Panc1 (cell line): ENCODE data around the gene KCNQ2. TPM values are rescaled to one million over a fixed set of nuclear protein-coding genes. Genes with fewer than 3 reads are reported as not detected.

Experiments
- ATAC-seq: fragments of 200-7000 bp; cut with Tn5 transposase; 2 replicates; pipeline ENCODE4 v1.9.1; 2020; ENCODE audit warnings: mild to moderate bottlenecking, moderate library complexity
- BruUV-seq: library from RNA; stranded (reverse); fragments of 400-500 nt; replicated peaks from 2 replicates; lab custom pipeline; 2021; lab: Mats Ljungman, UMichigan
- CTCF ChIA-PET: fragments of 300-600 bp; sonication (Branson Sonifier 250); formaldehyde crosslinking; loops from one replicate; lab custom pipeline; 2022; ENCODE audit warnings: antibody characterized with exemption; lab: Charles Lee
- POLR2A ChIA-PET: fragments of 300-600 bp; sonication (Branson Sonifier 250); formaldehyde crosslinking; loops from one replicate; lab custom pipeline; 2022; ENCODE audit warnings: antibody characterized with exemption; lab: Charles Lee
- DNase-seq: peaks from one replicate; pipeline ENCODE4 v3.0.0-alpha.2; 2010; ENCODE audit warnings: low read depth, low spot score
- H3K27ac ChIP-seq: 2 replicates; pipeline ENCODE4 v1.5.1; 2011; ENCODE audit warnings: mild to moderate bottlenecking, low read length, inconsistent platforms
- H3K27me3 ChIP-seq: fragments of 200-500 bp; sonication (Bioruptor generic); 2 replicates; pipeline ENCODE4 v1.6.0; 2014; ENCODE audit warnings: low read length, inconsistent platforms; ENCODE audit not compliant: control insufficient read depth, insufficient read depth
- H3K36me3 ChIP-seq: fragments of 200-500 bp; sonication (Bioruptor generic); 2 replicates; pipeline ENCODE4 v1.5.1; 2014; ENCODE audit warnings: inconsistent platforms, mild to moderate bottlenecking, low read length, moderate library complexity; ENCODE audit not compliant: control insufficient read depth, insufficient read depth
- H3K4me1 ChIP-seq: 2 replicates; pipeline ENCODE4 v1.5.1; 2011; ENCODE audit warnings: inconsistent platforms, mild to moderate bottlenecking, low read length, moderate library complexity; ENCODE audit not compliant: control insufficient read depth, insufficient read depth
- H3K4me3 ChIP-seq, 2 experiments: 2 replicates each; pipeline ENCODE4 v1.5.1; 2011 to 2012; ENCODE audit warnings: low read depth in 2 of 2, low read length in 2 of 2, mild to moderate bottlenecking in 2 of 2, inconsistent platforms in 1 of 2, moderate library complexity in 1 of 2
- H3K9me3 ChIP-seq: fragments of 200-500 bp; sonication (Bioruptor generic); 2 replicates; pipeline ENCODE4 v1.5.1; 2014; ENCODE audit warnings: low read depth, mild to moderate bottlenecking, inconsistent platforms, low read length, moderate library complexity; ENCODE audit not compliant: control insufficient read depth, insufficient read depth
- POLR2AphosphoS5 ChIP-seq: IDR thresholded peaks from 2 replicates; pipeline ENCODE4 v1.6.1; 2012; ENCODE audit warnings: mild to moderate bottlenecking, low read depth, low read length, moderate library complexity
- SIN3A ChIP-seq: IDR thresholded peaks from 2 replicates; pipeline ENCODE4 v1.6.1; 2012; ENCODE audit warnings: low read depth, mild to moderate bottlenecking, low read length, moderate library complexity, borderline replicate concordance; ENCODE audit not compliant: insufficient read depth
- TCF7L2 ChIP-seq: IDR thresholded peaks from 2 replicates; pipeline ENCODE4 v1.6.1; 2011; ENCODE audit warnings: mild to moderate bottlenecking, low read depth, low read length, inconsistent platforms
- in situ Hi-C: cut with HindIII; loops from 2 replicates; pipeline ENCODE4 v1.10.0; 2016; ENCODE audit warnings: low sequenced_read_pairs, low pct_unique_long_range_greater_than_20kb
- intact Hi-C: fragments of 100-400 bp; cut with micrococcal nuclease; formaldehyde crosslinking; loops from one replicate; pipeline ENCODE4 v1.10.0; 2022; ENCODE audit not compliant: unreplicated experiment
- total RNA-seq: library from RNA; stranded (reverse); gene quantifications from one replicate; pipeline ENCODE4 v1.2.1, GENCODE V29; 2021; ENCODE audit not compliant: unreplicated experiment
- TF ChIP-seq, protein P1 (sequence below): fragments of 450-650 bp; IDR thresholded peaks from 2 replicates; pipeline ENCODE4 v1.5.1; 2017; ENCODE audit warnings: mild to moderate bottlenecking
- TF ChIP-seq, protein P2 (sequence below), 2 experiments: IDR thresholded peaks; 2 replicates each; pipeline ENCODE4 v1.6.1; 2011 to 2012; ENCODE audit warnings: low read depth in 2 of 2, control low read depth in 1 of 2, low read length in 1 of 2, mild to moderate bottlenecking in 1 of 2, moderate library complexity in 1 of 2; ENCODE audit not compliant: insufficient read depth in 1 of 2

The KCNQ2 gene
- total RNA-seq, 1 experiment from 2014 or later, result 19.4 TPM

DNA sequence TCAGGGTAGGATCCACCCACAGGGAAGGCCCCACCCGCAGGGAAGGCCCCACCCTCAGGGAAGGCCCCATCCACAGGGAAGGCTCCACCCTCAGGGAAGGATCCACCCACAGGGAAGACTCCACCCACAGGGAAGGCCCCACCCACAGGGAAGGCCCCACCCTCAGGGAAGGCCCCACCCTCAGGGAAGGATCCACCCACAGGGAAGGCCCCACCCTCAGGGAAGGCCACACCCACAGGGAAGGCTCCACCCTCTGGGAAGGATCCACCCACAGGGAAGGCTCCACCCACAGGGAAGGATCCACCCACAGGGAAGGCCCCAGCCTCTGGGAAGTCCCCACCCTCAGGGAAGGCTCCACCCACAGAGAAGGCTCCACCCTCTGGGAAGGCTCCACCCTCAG is 40.5 kb downstream of the KCNQ2 start:
- Histone ChIP-seq H3K4me1 (no peaks in the 10 kb centered on the region; the same call in 1 of the 2 replicates), H3K36me3 (no peaks in the 10 kb centered on the region), H3K27ac (no peak overlapping the region), H3K9me3 (no peaks in the 10 kb centered on the region), H3K27me3 (no peaks in the 10 kb centered on the region), H3K4me3 (no peak overlapping the region)
- CTCF ChIA-PET, result interaction anchor here (0.7 kb wide), 1 partner anchor 54 kb away, joined by 4 read pairs; no protein-coding TSS in a partner anchor
- DNase-seq (no peak), ATAC-seq (no peak)
- intact Hi-C loops (no loop called here), in situ Hi-C loops (no loop called here)
- no TSS peak for BruUV-seq
- POLR2A ChIA-PET, result no interaction called here
- no peak for TF ChIP-seq POLR2AphosphoS5
- TF ChIP-seq SIN3A, result no peak

DNA sequence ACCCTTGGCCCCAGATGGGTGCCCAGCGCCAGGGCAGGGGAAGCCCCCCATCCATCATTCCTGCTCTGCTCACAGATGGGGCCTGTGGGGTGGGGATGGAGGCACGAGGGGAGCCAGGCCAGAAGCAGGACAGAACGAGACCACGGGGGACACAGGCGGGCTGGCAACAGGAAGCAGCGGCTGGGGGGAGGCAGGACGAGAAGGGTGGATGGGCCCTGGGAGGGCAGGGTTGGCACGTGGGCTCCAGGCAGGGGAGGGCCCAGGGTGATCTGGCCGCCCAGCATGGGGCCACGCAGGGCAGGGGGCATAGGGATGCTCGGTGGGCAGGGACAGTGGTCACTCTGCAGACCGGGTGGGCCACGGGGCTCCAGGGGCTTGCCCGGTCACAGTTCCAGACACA is 41.6 kb downstream of the KCNQ2 start:
- Histone ChIP-seq H3K4me3 (no peak overlapping the region), H3K27me3 (no peaks in the 10 kb centered on the region), H3K9me3 (no peaks in the 10 kb centered on the region), H3K4me1 (no peaks in the 10 kb centered on the region; the same call in 1 of the 2 replicates), H3K27ac (no peak overlapping the region), H3K36me3 (no peaks in the 10 kb centered on the region)
- DNase-seq (no peak), ATAC-seq (no peak)
- no TSS peak for BruUV-seq
- in situ Hi-C loops (no loop called here), intact Hi-C loops (no loop called here)
- CTCF ChIA-PET, result no interaction called here
- POLR2A ChIA-PET, result no interaction called here
- TF ChIP-seq, protein P1, sequence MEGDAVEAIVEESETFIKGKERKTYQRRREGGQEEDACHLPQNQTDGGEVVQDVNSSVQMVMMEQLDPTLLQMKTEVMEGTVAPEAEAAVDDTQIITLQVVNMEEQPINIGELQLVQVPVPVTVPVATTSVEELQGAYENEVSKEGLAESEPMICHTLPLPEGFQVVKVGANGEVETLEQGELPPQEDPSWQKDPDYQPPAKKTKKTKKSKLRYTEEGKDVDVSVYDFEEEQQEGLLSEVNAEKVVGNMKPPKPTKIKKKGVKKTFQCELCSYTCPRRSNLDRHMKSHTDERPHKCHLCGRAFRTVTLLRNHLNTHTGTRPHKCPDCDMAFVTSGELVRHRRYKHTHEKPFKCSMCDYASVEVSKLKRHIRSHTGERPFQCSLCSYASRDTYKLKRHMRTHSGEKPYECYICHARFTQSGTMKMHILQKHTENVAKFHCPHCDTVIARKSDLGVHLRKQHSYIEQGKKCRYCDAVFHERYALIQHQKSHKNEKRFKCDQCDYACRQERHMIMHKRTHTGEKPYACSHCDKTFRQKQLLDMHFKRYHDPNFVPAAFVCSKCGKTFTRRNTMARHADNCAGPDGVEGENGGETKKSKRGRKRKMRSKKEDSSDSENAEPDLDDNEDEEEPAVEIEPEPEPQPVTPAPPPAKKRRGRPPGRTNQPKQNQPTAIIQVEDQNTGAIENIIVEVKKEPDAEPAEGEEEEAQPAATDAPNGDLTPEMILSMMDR, result no peak
- TF ChIP-seq SIN3A, result no peak
- no peak for TF ChIP-seq TCF7L2
- TF ChIP-seq POLR2AphosphoS5, result no peak
- TF ChIP-seq, protein P2, sequence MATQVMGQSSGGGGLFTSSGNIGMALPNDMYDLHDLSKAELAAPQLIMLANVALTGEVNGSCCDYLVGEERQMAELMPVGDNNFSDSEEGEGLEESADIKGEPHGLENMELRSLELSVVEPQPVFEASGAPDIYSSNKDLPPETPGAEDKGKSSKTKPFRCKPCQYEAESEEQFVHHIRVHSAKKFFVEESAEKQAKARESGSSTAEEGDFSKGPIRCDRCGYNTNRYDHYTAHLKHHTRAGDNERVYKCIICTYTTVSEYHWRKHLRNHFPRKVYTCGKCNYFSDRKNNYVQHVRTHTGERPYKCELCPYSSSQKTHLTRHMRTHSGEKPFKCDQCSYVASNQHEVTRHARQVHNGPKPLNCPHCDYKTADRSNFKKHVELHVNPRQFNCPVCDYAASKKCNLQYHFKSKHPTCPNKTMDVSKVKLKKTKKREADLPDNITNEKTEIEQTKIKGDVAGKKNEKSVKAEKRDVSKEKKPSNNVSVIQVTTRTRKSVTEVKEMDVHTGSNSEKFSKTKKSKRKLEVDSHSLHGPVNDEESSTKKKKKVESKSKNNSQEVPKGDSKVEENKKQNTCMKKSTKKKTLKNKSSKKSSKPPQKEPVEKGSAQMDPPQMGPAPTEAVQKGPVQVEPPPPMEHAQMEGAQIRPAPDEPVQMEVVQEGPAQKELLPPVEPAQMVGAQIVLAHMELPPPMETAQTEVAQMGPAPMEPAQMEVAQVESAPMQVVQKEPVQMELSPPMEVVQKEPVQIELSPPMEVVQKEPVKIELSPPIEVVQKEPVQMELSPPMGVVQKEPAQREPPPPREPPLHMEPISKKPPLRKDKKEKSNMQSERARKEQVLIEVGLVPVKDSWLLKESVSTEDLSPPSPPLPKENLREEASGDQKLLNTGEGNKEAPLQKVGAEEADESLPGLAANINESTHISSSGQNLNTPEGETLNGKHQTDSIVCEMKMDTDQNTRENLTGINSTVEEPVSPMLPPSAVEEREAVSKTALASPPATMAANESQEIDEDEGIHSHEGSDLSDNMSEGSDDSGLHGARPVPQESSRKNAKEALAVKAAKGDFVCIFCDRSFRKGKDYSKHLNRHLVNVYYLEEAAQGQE (IDR thresholded peaks at IDR 0.05; ENCODE audit: insufficient read depth in 1 of 2, low read depth in 2 of 2, low read length in 1 of 2), result no peak

DNA sequence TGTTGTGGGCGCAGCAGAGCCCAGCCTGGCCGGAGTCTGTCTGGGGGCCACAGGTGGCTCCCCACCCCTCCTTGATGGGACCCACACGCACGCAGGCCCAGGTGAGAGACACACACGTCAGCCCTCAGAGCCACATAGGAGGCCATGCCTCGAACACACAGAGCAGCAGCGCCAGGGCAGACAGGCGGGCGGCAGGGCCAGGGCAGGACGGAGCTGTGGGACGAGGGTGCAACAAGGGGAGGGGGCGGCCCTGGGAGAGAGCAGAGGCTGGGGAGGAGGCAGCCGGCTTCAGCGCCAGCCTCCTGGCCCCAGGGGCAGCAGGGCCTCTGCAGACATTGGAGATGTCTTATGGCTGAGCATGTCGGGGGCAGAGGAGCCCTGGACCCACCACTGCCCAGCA is 42.5 kb downstream of the KCNQ2 start:
- TF ChIP-seq TCF7L2 (no peak), POLR2AphosphoS5 (no peak), SIN3A (no peak)
- TF ChIP-seq, protein P1, result no peak
- TF ChIP-seq, protein P2 (IDR thresholded peaks at IDR 0.05; ENCODE audit: insufficient read depth in 1 of 2, low read depth in 2 of 2, low read length in 1 of 2), result no peak
- intact Hi-C loops (no loop called here), in situ Hi-C loops (no loop called here)
- no peak overlapping the region for H3K27ac ChIP-seq
- no peak overlapping the region for H3K4me3 ChIP-seq
- H3K27me3 ChIP-seq, result no peaks in the 10 kb centered on the region
- DNase-seq, result no peak
- no TSS peak for BruUV-seq
- no peak for ATAC-seq
- H3K36me3 ChIP-seq, result no peaks in the 10 kb centered on the region
- ChIA-PET CTCF (no interaction called here), POLR2A (no interaction called here)
- no peaks in the 10 kb centered on the region; the same call in 1 of the 2 replicates for H3K4me1 ChIP-seq
- H3K9me3 ChIP-seq, result no peaks in the 10 kb centered on the region
